CD14-positive monocyte (primary cell): Measurements from ENCODE around the gene EGFR. TPM values are rescaled to one million over a fixed set of nuclear protein-coding genes. Genes with fewer than 3 reads are reported as not detected.

ENCODE experiments used
- DNase-seq, 3 donors: peaks; one replicate each; pipeline ENCODE4 v3.0.0-alpha.2; 2011 to 2022
- H2AFZ ChIP-seq: 2 replicates; pipeline ENCODE4 v1.6.0; 2012; ENCODE audit warnings: mild to moderate bottlenecking, low read depth, low read length, inconsistent platforms; ENCODE audit not compliant: insufficient read depth, poor library complexity, severe bottlenecking
- H3K27ac ChIP-seq, 2 donors: 1 replicate in 1 of 2; 2 replicates in 1 of 2; pipeline ENCODE4 v1.5.1; 2012 to 2013; ENCODE audit warnings: low read length in 2 of 2, control low read depth in 1 of 2, inconsistent platforms in 1 of 2, low read depth in 1 of 2, mild to moderate bottlenecking in 1 of 2
- H3K27me3 ChIP-seq, 2 donors: one replicate each; pipeline versions ENCODE4 v1.6.0 to v1.6.1; 2011 to 2013; ENCODE audit warnings: low read length in 2 of 2; ENCODE audit not compliant: control insufficient read depth in 2 of 2, insufficient read depth in 2 of 2
- H3K36me3 ChIP-seq, 2 donors: replicated peaks in 1 of 2; 1 replicate in 1 of 2; 2 replicates in 1 of 2; pipeline versions ENCODE4 v1.5.1 to v1.6.1; 2012 to 2013; ENCODE audit warnings: low read length in 2 of 2, control low read depth in 1 of 2, inconsistent platforms in 1 of 2, mild to moderate bottlenecking in 1 of 2; ENCODE audit not compliant: insufficient read depth in 2 of 2, control insufficient read depth in 1 of 2
- H3K4me1 ChIP-seq, 2 donors: 1 replicate in 1 of 2; 2 replicates in 1 of 2; pipeline versions ENCODE4 v1.5.1 to v1.6.1; 2012 to 2013; ENCODE audit warnings: low read length in 2 of 2, control low read depth in 1 of 2, inconsistent platforms in 1 of 2, mild to moderate bottlenecking in 1 of 2, moderate library complexity in 1 of 2; ENCODE audit not compliant: insufficient read depth in 2 of 2, control insufficient read depth in 1 of 2
- H3K4me2 ChIP-seq: replicated peaks from 2 replicates; pipeline ENCODE3; 2012; ENCODE audit warnings: low read length, moderate library complexity, mild to moderate bottlenecking; ENCODE audit not compliant: poor library complexity, severe bottlenecking; ENCODE audit errors: extremely low read depth
- H3K4me3 ChIP-seq, 3 experiments: fragments of 200-600 bp in 1 of 3; sonication (generic) in 1 of 3; replicated peaks in 1 of 3; 1 replicate in 2 of 3; 2 replicates in 1 of 3; pipeline ENCODE4 v1.5.1; 2011 to 2013; ENCODE audit warnings: low read length in 3 of 3, mild to moderate bottlenecking in 3 of 3, control low read depth in 2 of 3, low read depth in 2 of 3, inconsistent platforms in 1 of 3, moderate library complexity in 1 of 3
- H3K79me2 ChIP-seq: 2 replicates; pipeline ENCODE4 v1.6.0; 2012; ENCODE audit warnings: mild to moderate bottlenecking, control low read depth, inconsistent platforms, low read length, moderate library complexity; ENCODE audit not compliant: insufficient read depth
- H3K9ac ChIP-seq: 2 replicates; pipeline ENCODE4 v1.6.0; 2017; ENCODE audit warnings: low read length, mild to moderate bottlenecking; ENCODE audit not compliant: insufficient read depth, poor library complexity, severe bottlenecking
- H3K9me3 ChIP-seq, 2 donors: replicated peaks in 1 of 2; 1 replicate in 1 of 2; 2 replicates in 1 of 2; pipeline versions ENCODE4 v1.5.1 to v1.6.1; 2012 to 2013; ENCODE audit warnings: low read length in 2 of 2, control low read depth in 1 of 2; ENCODE audit not compliant: control insufficient read depth in 1 of 2, insufficient read depth in 1 of 2
- H4K20me1 ChIP-seq: 2 replicates; pipeline ENCODE4 v1.6.0; 2012; ENCODE audit warnings: mild to moderate bottlenecking, low read length, control low read depth, moderate library complexity; ENCODE audit not compliant: insufficient read depth
- H3K27ac Mint-ChIP-seq, 7 donors: one replicate each; pipeline ENCODE4 v1.8.0; 2020; ENCODE audit warnings: mild to moderate bottlenecking in 7 of 7, mixed read lengths in 7 of 7, moderate library complexity in 6 of 7, inconsistent platforms in 2 of 7
- H3K27me3 Mint-ChIP-seq, 3 donors: one replicate each; pipeline ENCODE4 v1.8.0; 2021 to 2022; ENCODE audit warnings: low read depth in 3 of 3, mild to moderate bottlenecking in 3 of 3, mixed read lengths in 3 of 3, moderate library complexity in 3 of 3, inconsistent platforms in 1 of 3
- H3K36me3 Mint-ChIP-seq, 2 donors: one replicate each; pipeline ENCODE4 v1.8.0; 2020; ENCODE audit warnings: mixed read lengths in 2 of 2, inconsistent platforms in 1 of 2, mild to moderate bottlenecking in 1 of 2
- H3K4me1 Mint-ChIP-seq: one replicate; pipeline ENCODE4 v1.8.0; 2020; ENCODE audit warnings: mild to moderate bottlenecking, mixed read lengths
- H3K4me3 Mint-ChIP-seq, 2 donors: one replicate each; pipeline ENCODE4 v1.8.0; 2020; ENCODE audit warnings: mild to moderate bottlenecking in 2 of 2, mixed read lengths in 2 of 2, moderate library complexity in 1 of 2
- H3K9me3 Mint-ChIP-seq, 7 donors: one replicate each; pipeline ENCODE4 v1.8.0; 2020 to 2022; ENCODE audit warnings: mixed read lengths in 7 of 7, mild to moderate bottlenecking in 6 of 7, moderate library complexity in 6 of 7, inconsistent platforms in 2 of 7
- WGBS: methylation state at CpG from one replicate; pipeline ENCODE4 v1.1.5; 2013; ENCODE audit warnings: missing lambda C conversion rate; ENCODE audit not compliant: insufficient coverage; 5-methylcytosine and 5-hydroxymethylcytosine counted together
- intact Hi-C, 2 donors: fragments of 100-400 bp; cut with micrococcal nuclease; formaldehyde crosslinking; loops; one replicate each; pipeline versions ENCODE4 v1.15.0 to v1.15.1; 2023
- polyA plus RNA-seq, 3 donors: library from polyadenylated mRNA; depleted of rRNA in 1 of 3; unstranded in 2 of 3; stranded (reverse) in 1 of 3; fragments of 300-500 nt in 2 of 3; fragments of >200 nt in 1 of 3; fragmentation: Illumina TruSeq in 2 of 3; gene quantifications; 1 replicate in 2 of 3; 2 replicates in 1 of 3; pipeline ENCODE4 v1.2.3, GENCODE V29; 2012 to 2021
- TF ChIP-seq, protein P1 (sequence below): fragments of 200-600 bp; IDR thresholded peaks from one replicate; pipeline ENCODE4 v1.8.0; 2022; ENCODE audit warnings: antibody characterized with exemption, mild to moderate bottlenecking

The EGFR gene
- polyA plus RNA-seq, 3 donors: not detected

- H3K4me3 Mint-ChIP-seq: no peak overlapping the region
- no peaks in the 10 kb centered on the region for H4K20me1 ChIP-seq
- WGBS: 72% methylated on average over 15 of the region's 16 CpGs
These were observed 186.5 kb downstream of the EGFR start for GRCh38 chr7:55205124-55205955.

GRCh38 chr7:55206235-55207029, 187.6 kb downstream of the EGFR start:
- 97% methylated on average over 4 of the region's 9 CpGs for WGBS
- DNase-seq: no peak
- no peaks in the 10 kb centered on the region for H3K9me3 Mint-ChIP-seq
- H3K4me3 ChIP-seq: no peak overlapping the region
- no peak overlapping the region for H3K9ac ChIP-seq
- H3K27ac Mint-ChIP-seq: no peak overlapping the region
- intact Hi-C loops: no loop called here
- H4K20me1 ChIP-seq: no peaks in the 10 kb centered on the region
- TF ChIP-seq, protein P1, sequence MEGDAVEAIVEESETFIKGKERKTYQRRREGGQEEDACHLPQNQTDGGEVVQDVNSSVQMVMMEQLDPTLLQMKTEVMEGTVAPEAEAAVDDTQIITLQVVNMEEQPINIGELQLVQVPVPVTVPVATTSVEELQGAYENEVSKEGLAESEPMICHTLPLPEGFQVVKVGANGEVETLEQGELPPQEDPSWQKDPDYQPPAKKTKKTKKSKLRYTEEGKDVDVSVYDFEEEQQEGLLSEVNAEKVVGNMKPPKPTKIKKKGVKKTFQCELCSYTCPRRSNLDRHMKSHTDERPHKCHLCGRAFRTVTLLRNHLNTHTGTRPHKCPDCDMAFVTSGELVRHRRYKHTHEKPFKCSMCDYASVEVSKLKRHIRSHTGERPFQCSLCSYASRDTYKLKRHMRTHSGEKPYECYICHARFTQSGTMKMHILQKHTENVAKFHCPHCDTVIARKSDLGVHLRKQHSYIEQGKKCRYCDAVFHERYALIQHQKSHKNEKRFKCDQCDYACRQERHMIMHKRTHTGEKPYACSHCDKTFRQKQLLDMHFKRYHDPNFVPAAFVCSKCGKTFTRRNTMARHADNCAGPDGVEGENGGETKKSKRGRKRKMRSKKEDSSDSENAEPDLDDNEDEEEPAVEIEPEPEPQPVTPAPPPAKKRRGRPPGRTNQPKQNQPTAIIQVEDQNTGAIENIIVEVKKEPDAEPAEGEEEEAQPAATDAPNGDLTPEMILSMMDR: no peak
- H3K79me2 ChIP-seq: no peaks in the 10 kb centered on the region
- no peak overlapping the region for H2AFZ ChIP-seq
- H3K4me1 Mint-ChIP-seq: no peaks in the 10 kb centered on the region
- peaks cover 0 to 5% of the 10 kb centered on the region in 2 donors for H3K9me3 ChIP-seq
- H3K36me3 Mint-ChIP-seq: no peaks in the 10 kb centered on the region
- H3K27me3 Mint-ChIP-seq: peaks cover 0 to 1% (median 0%) of the 10 kb centered on the region in 3 donors
- H3K27ac ChIP-seq: no peak overlapping the region
- no peaks in the 10 kb centered on the region for H3K27me3 ChIP-seq
- H3K4me3 Mint-ChIP-seq: no peak overlapping the region
- H3K36me3 ChIP-seq: no peaks in the 10 kb centered on the region
- H3K4me1 ChIP-seq: no peaks in the 10 kb centered on the region
- no peak overlapping the region for H3K4me2 ChIP-seq

More at GRCh38 chr7:55205124-55205955, 186.5 kb downstream of the EGFR start:
- no peak overlapping the region for H3K27ac Mint-ChIP-seq
- peaks cover 0 to 1% (median 0%) of the 10 kb centered on the region in 3 donors for H3K27me3 Mint-ChIP-seq
- TF ChIP-seq, protein P1: no peak
- H3K36me3 Mint-ChIP-seq: no peaks in the 10 kb centered on the region
- Histone ChIP-seq H3K9me3 (peaks cover 0 to 5% of the 10 kb centered on the region in 2 donors), H3K4me2 (no peak overlapping the region), H3K9ac (no peak overlapping the region), H3K27me3 (no peaks in the 10 kb centered on the region), H3K4me1 (no peaks in the 10 kb centered on the region), H3K4me3 (no peak overlapping the region), H2AFZ (no peak overlapping the region), H3K79me2 (no peaks in the 10 kb centered on the region), H3K36me3 (no peaks in the 10 kb centered on the region), H3K27ac (no peak overlapping the region)
- no peaks in the 10 kb centered on the region for H3K4me1 Mint-ChIP-seq
- intact Hi-C loops: no loop called here
- DNase-seq: no peak
- peaks cover 0 to 2% (median 0%) of the 10 kb centered on the region in 7 donors for H3K9me3 Mint-ChIP-seq
